MM.1S (cell line): ENCODE measurements around the gene APBA1.

Experiments used
- EZH2 ChIP-seq: fragments of 300-600 bp; sonication (generic); optimal IDR thresholded peaks from 2 replicates; pipeline ENCODE3; 2017; ENCODE audit warnings: low read depth, mild to moderate bottlenecking, antibody characterized with exemption, low read length, mixed read lengths
- EZH2phosphoT487 ChIP-seq: fragments of 300-600 bp; sonication (generic); IDR thresholded peaks from 2 replicates; pipeline ENCODE4 v1.6.1; 2018; ENCODE audit warnings: antibody characterized with exemption, low read length
- TF ChIP-seq, protein P1 (sequence below): fragments of 300-600 bp; sonication (generic); IDR thresholded peaks from 2 replicates; pipeline ENCODE4 v1.5.1; 2016; ENCODE audit warnings: antibody characterized with exemption, low read length, mixed read lengths

DNA sequence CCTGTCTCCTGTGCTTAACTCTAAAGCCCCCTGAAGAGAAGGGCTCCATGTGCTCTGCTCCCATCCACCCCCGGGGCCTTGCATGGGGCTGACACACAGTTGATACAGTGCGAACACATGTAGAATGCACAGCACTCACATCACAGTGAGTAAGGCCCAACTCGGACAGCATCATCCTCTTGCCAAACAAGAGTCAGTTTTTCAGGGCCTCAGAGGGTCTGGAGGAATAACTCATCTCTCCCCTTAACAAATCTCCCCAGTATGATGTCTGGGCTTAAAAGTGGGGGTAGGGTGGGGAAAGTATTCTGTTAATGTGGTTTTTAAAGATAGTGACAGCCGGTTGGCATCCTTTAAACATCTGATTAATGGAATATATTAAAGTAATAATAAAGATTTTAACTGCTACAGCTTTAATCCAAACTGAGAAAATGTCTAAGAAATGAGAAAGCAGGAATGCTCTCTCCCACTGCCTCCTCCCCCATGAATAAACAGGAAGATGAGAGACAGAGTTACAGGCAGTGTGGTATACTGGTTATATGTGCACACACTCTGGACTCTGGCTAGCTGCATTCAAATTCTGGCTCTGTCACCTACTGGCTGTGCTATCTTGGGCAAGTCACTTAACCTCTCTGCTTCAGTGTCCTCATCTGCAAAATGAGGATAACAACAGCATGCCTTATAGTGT, 22.5 kb downstream of the APBA1 start:
- TF ChIP-seq EZH2phosphoT487 (no peak), EZH2 (no peak)
- TF ChIP-seq, protein P1, sequence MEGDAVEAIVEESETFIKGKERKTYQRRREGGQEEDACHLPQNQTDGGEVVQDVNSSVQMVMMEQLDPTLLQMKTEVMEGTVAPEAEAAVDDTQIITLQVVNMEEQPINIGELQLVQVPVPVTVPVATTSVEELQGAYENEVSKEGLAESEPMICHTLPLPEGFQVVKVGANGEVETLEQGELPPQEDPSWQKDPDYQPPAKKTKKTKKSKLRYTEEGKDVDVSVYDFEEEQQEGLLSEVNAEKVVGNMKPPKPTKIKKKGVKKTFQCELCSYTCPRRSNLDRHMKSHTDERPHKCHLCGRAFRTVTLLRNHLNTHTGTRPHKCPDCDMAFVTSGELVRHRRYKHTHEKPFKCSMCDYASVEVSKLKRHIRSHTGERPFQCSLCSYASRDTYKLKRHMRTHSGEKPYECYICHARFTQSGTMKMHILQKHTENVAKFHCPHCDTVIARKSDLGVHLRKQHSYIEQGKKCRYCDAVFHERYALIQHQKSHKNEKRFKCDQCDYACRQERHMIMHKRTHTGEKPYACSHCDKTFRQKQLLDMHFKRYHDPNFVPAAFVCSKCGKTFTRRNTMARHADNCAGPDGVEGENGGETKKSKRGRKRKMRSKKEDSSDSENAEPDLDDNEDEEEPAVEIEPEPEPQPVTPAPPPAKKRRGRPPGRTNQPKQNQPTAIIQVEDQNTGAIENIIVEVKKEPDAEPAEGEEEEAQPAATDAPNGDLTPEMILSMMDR: no peak
